Measurements from ENCODE around the gene COLGALT1. TPM values are rescaled to one million over a fixed set of nuclear protein-coding genes. Genes with fewer than 3 reads are reported as not detected.
"Not testable (repeated sequence)": the region's sequence is repeated elsewhere in the genome, so short reads cannot be mapped to it uniquely, and the experiment has no call there.

Gene COLGALT1
- total and polyA plus RNA-seq, 2 experiments from 2014 or later, result 98.9 to 134 TPM

DNA sequence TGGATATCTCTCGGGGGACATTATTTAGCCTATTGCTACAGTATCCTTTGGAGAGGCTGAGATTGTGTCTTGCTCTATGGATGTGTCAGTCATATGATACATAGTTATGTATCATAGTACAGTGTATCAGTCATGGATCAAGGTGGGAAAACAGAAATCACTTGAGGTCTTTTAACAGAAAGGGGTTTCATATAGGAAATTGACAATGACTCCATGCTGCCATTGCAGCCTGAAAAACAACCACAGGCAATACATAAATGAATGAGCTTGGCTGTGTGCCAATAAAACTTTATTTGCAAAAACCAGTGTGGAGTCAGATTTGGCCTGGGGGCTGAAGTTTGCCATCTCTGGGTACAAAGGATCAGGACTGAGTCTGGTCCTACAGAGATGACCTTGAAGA is 35.4 kb downstream of the COLGALT1 start:
- no peak for TF ChIP-seq EZH2phosphoT487 (IDR thresholded peaks at IDR 0.05; ENCODE audit: insufficient read depth, low read depth)
- no peak for TF ChIP-seq EZH2 (IDR thresholded peaks at IDR 0.05; ENCODE audit: insufficient read depth, poor library complexity, severe bottlenecking)
- H4K20me1 ChIP-seq (ENCODE audit: insufficient read depth), result no peaks in the 10 kb centered on the region
- no peaks in the 10 kb centered on the region for H3K9me3 ChIP-seq (ENCODE audit: low read depth)
- no peaks in the 10 kb centered on the region for H3K9me2 ChIP-seq (ENCODE audit: insufficient read depth)
- H3K27ac ChIP-seq, result no peak overlapping the region
- no peaks in the 10 kb centered on the region for H3K27me3 ChIP-seq (replicated peaks; ENCODE audit: insufficient read depth)
- H3F3A ChIP-seq (ENCODE audit: insufficient read depth), result no peaks in the 10 kb centered on the region
- H3K4me3 ChIP-seq, result no peak overlapping the region
- H2AFZ ChIP-seq, result no peak overlapping the region
- DNase-seq, result peak; percentile 11
- H3K36me3 ChIP-seq (ENCODE audit: low read depth), result no peaks in the 10 kb centered on the region
- WGBS, 2 experiments (ENCODE audit: low coverage in 1 of 2, low lambda C conversion rate in 2 of 2, missing lambda C conversion rate in 2 of 2), result 83 to 90% methylated on average over 1 of the region's 1 CpG
- no peak overlapping the region for H3K4me2 ChIP-seq (ENCODE audit: unreplicated experiment)
- H3K4me1 ChIP-seq (ENCODE audit: insufficient read depth), result no peaks in the 10 kb centered on the region
- no peak overlapping the region for H3K9ac ChIP-seq
- in situ Hi-C loops (cut with MboI), result no loop called here
- H3K79me2 ChIP-seq (ENCODE audit: insufficient read depth), result no peaks in the 10 kb centered on the region

DNA sequence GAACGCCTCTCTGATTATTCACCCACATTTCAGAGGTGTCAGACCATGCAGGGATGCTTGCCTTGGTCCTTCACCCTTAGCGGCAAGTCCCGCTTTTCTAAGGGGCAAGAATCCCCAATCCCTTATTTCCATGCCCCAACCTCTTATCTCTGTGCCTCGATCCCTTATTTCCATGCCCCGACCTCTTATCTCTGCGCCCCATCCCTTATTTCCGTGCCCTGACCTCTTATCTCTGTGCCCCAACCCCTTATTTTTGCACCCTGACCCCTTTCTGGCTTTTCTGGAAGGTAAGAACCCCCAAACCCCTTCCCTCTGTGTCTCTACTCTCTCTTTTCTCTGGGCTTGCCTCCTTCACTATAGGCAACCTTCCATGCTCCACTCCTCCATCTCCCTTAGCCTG is 38.8 kb downstream of the COLGALT1 start:
- H3K4me3 ChIP-seq; H4K20me1 ChIP-seq (ENCODE audit: insufficient read depth); DNase-seq; H3K27ac ChIP-seq; H3K9me3 ChIP-seq (ENCODE audit: low read depth); H3F3A ChIP-seq (ENCODE audit: insufficient read depth); H3K9ac ChIP-seq; H3K27me3 ChIP-seq (replicated peaks; ENCODE audit: insufficient read depth); in situ Hi-C loops (cut with MboI); H3K4me1 ChIP-seq (ENCODE audit: insufficient read depth); H3K79me2 ChIP-seq (ENCODE audit: insufficient read depth); H3K36me3 ChIP-seq (ENCODE audit: low read depth); H2AFZ ChIP-seq; H3K9me2 ChIP-seq (ENCODE audit: insufficient read depth); H3K4me2 ChIP-seq (ENCODE audit: unreplicated experiment): not testable (repeated sequence)
- 55 to 71% methylated on average over 6 to 7 of the region's 7 CpGs for WGBS, 2 experiments (ENCODE audit: low coverage in 1 of 2, low lambda C conversion rate in 2 of 2, missing lambda C conversion rate in 2 of 2)

DNA sequence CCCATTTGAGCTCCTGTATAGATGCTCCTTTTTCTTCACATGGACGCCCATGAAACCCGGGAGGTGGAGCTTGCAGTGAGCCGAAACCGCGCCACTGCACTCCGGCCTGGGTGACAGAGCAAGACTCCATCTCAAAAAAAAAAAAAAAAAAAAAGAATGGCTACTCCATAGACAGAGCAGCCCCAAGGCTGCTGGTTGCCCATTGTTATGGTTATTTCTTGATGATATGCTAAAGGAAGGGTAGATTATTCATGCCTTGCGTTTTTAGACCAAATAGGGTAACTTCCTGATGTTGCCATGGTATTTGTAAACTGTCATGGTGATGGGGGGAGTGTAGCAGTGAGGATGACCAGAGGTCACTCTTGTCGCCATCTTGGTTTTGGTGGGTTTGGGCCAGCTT is 42.6 kb downstream of the COLGALT1 start:
- WGBS, 2 experiments (ENCODE audit: low coverage in 1 of 2, low lambda C conversion rate in 2 of 2, missing lambda C conversion rate in 2 of 2), result 89 to 90% methylated on average over 8 of the region's 8 CpGs
- H3K9me2 ChIP-seq (ENCODE audit: insufficient read depth); DNase-seq; H3K79me2 ChIP-seq (ENCODE audit: insufficient read depth); H4K20me1 ChIP-seq (ENCODE audit: insufficient read depth); H3K9ac ChIP-seq; H3K9me3 ChIP-seq (ENCODE audit: low read depth); H3K4me3 ChIP-seq; H3K27ac ChIP-seq; H3K4me2 ChIP-seq (ENCODE audit: unreplicated experiment); H2AFZ ChIP-seq; H3K27me3 ChIP-seq (replicated peaks; ENCODE audit: insufficient read depth); H3F3A ChIP-seq (ENCODE audit: insufficient read depth); H3K4me1 ChIP-seq (ENCODE audit: insufficient read depth); in situ Hi-C loops (cut with MboI); H3K36me3 ChIP-seq (ENCODE audit: low read depth): not testable (repeated sequence)

DNA sequence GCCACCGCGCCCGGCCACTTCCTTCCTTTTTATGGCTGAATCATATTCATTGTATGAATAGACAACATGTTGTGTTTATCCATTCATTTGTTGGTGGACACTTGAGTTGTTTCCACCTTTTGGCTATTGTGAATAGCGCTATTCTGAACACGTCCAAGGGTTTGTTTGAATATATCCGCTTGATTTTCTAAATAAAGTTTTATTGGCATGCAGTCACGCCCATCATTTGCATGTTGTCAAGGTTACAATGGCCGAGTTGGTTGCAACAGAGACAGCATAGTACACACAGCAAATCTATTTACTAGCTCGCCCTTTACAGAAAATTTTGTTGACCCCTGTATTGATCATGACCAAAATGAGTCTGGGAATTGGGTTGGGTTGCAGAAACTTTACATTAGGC is 43.5 kb downstream of the COLGALT1 start:
- H3K9me3 ChIP-seq (ENCODE audit: low read depth), result no peaks in the 10 kb centered on the region
- no peak overlapping the region for H3K4me3 ChIP-seq
- H3K9me2 ChIP-seq (ENCODE audit: insufficient read depth), result no peaks in the 10 kb centered on the region
- H4K20me1 ChIP-seq (ENCODE audit: insufficient read depth), result no peaks in the 10 kb centered on the region
- no peak overlapping the region for H3K27ac ChIP-seq
- no peak overlapping the region for H3K9ac ChIP-seq
- WGBS, 2 experiments (ENCODE audit: low coverage in 1 of 2, low lambda C conversion rate in 2 of 2, missing lambda C conversion rate in 2 of 2), result 92 to 93% methylated on average over 9 of the region's 9 CpGs
- no peak overlapping the region for H2AFZ ChIP-seq
- TF ChIP-seq EZH2 (IDR thresholded peaks at IDR 0.05; ENCODE audit: insufficient read depth, poor library complexity, severe bottlenecking) (no peak), EZH2phosphoT487 (IDR thresholded peaks at IDR 0.05; ENCODE audit: insufficient read depth, low read depth) (no peak)
- no peak for DNase-seq
- H3F3A ChIP-seq (ENCODE audit: insufficient read depth), result no peaks in the 10 kb centered on the region
- no peaks in the 10 kb centered on the region for H3K36me3 ChIP-seq (ENCODE audit: low read depth)
- no peaks in the 10 kb centered on the region for H3K79me2 ChIP-seq (ENCODE audit: insufficient read depth)
- H3K4me2 ChIP-seq (ENCODE audit: unreplicated experiment), result no peak overlapping the region
- no peaks in the 10 kb centered on the region; the same call in 1 of the 2 replicates for H3K27me3 ChIP-seq (replicated peaks; ENCODE audit: insufficient read depth)
- in situ Hi-C loops (cut with MboI), result no loop called here
- H3K4me1 ChIP-seq (ENCODE audit: insufficient read depth), result no peaks in the 10 kb centered on the region

DNA sequence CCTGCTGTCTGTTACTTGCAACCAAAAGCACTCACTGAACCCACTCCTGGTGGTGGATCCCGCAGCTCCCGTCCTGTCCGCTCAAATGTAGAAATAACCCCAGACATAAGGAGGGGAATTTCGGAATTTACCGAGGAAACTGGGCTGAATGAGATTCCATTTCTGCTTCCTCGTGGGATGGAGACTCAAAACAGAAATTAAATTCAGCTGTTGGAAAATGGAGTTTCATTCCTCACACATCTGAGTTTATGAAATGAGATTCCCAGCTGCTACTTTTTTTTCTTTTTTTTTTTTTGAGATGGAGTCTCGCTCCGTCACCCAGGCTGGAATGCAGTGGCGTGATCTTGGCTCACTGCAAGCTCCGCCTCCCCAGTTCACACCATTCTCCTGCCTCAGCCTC is 44.3 kb downstream of the COLGALT1 start:
- H3K9me3 ChIP-seq (ENCODE audit: low read depth), result no peaks in the 10 kb centered on the region
- no peak overlapping the region for H3K4me3 ChIP-seq
- no peaks in the 10 kb centered on the region for H3F3A ChIP-seq (ENCODE audit: insufficient read depth)
- peak overlapping the region; percentile 68 for H2AFZ ChIP-seq
- no peaks in the 10 kb centered on the region for H3K79me2 ChIP-seq (ENCODE audit: insufficient read depth)
- 5 to 6% methylated on average over 10 of the region's 10 CpGs for WGBS, 2 experiments (ENCODE audit: low coverage in 1 of 2, low lambda C conversion rate in 2 of 2, missing lambda C conversion rate in 2 of 2)
- no peaks in the 10 kb centered on the region; the same call in 1 of the 2 replicates for H3K27me3 ChIP-seq (replicated peaks; ENCODE audit: insufficient read depth)
- in situ Hi-C loops (cut with MboI), result no loop called here
- no peaks in the 10 kb centered on the region for H3K4me1 ChIP-seq (ENCODE audit: insufficient read depth)
- H3K27ac ChIP-seq, result no peak overlapping the region
- no peaks in the 10 kb centered on the region for H3K9me2 ChIP-seq (ENCODE audit: insufficient read depth)
- no peaks in the 10 kb centered on the region for H3K36me3 ChIP-seq (ENCODE audit: low read depth)
- H3K9ac ChIP-seq, result no peak overlapping the region
- no peaks in the 10 kb centered on the region for H4K20me1 ChIP-seq (ENCODE audit: insufficient read depth)
- TF ChIP-seq EZH2 (IDR thresholded peaks at IDR 0.05; ENCODE audit: insufficient read depth, poor library complexity, severe bottlenecking) (no peak), EZH2phosphoT487 (IDR thresholded peaks at IDR 0.05; ENCODE audit: insufficient read depth, low read depth) (no peak)
- peak; percentile 16 for DNase-seq
- peak overlapping the region; percentile 58 for H3K4me2 ChIP-seq (ENCODE audit: unreplicated experiment)

All from GM23248 (cell line).